ENCODE results near the gene CTNND1.
"Not testable (repeated sequence)": the region's sequence is repeated elsewhere in the genome, so short reads cannot be mapped to it uniquely, and the experiment has no call there.

CTNND1 gene

DNA sequence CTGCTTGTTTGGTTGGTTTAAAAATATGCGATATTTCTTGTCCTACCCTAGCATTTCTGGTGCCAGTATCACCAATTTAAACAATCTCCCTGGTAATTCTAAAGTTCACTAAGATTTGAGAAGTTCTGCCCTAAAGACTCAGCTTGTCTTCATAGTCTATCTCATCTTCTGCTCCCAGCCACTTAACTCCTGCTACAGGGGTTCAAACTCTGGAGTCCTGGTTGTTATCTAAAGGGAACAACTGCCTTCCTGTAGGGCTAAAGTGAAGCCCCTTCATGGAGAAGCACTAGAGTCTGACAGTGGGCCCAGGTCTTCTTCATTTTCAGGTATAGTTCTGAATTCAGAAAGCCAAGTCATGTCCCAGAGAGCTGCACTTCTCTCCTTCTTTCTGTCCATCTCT lies 73.2 kb downstream of the CTNND1 start:
- DNase-seq (ENCODE audit: insufficient read length, low spot score) (no peak), FAIRE-seq (no peak)
- TF ChIP-seq POLR2AphosphoS5 (IDR thresholded peaks at IDR 0.05; ENCODE audit: low read depth, low read length) (no peak), POU2F2 (IDR thresholded peaks at IDR 0.05; ENCODE audit: low read depth, low read length) (no peak), POLR2A (IDR thresholded peaks at IDR 0.05; ENCODE audit: low read depth, low read length) (no peak), SPI1 (IDR thresholded peaks at IDR 0.05; ENCODE audit: low read depth, low read length) (no peak), PAX5 (IDR thresholded peaks at IDR 0.05; ENCODE audit: insufficient read depth, low read length, severe bottlenecking) (no peak), TAF1 (IDR thresholded peaks at IDR 0.05; ENCODE audit: low read depth, low read length) (no peak)

DNA sequence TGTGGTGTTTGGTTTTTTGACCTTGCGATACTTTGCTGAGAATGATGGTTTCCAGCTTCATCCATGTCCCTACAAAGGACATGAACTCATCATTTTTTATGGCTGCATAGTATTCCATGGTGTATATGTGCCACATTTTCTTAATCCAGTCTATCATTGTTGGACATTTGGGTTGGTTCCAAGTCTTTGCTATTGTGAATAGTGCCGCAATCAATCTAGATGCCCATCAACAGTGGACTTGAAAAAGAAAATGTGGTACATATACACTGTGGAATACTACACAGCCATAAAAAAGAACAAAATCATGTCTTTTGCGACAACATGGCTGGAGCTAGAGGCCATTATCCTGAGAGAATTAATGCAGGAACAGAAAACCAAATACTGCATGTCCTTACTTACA lies 77.0 kb downstream of the CTNND1 start:
- DNase-seq (ENCODE audit: insufficient read length, low spot score); FAIRE-seq: not testable (repeated sequence)

DNA sequence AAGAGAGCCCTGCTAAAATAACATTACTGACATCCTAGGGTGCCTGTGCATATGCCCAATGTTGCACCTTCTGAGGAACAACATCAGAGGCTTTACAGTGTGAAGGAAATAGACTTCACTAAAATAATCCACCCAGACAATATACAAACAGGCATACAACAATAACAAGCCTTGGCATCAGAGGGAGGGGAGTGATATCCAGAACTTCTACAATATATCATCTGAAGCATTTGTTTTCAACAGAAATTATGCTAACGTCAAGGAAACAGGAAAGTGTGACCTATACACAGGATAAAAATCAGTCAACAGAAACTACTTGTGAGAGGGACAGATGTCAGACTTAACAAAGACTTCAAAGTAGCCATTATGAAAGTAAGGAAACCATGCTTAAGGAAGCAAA lies 81.3 kb downstream of the CTNND1 start:
- DNase-seq (ENCODE audit: insufficient read length, low spot score) (no peak), FAIRE-seq (no peak)
- TF ChIP-seq SPI1 (IDR thresholded peaks at IDR 0.05; ENCODE audit: low read depth, low read length) (no peak), POU2F2 (IDR thresholded peaks at IDR 0.05; ENCODE audit: low read depth, low read length) (no peak), PAX5 (IDR thresholded peaks at IDR 0.05; ENCODE audit: insufficient read depth, low read length, severe bottlenecking) (no peak), TAF1 (IDR thresholded peaks at IDR 0.05; ENCODE audit: low read depth, low read length) (no peak), POLR2A (IDR thresholded peaks at IDR 0.05; ENCODE audit: low read depth, low read length) (no peak), POLR2AphosphoS5 (IDR thresholded peaks at IDR 0.05; ENCODE audit: low read depth, low read length) (no peak)

DNA sequence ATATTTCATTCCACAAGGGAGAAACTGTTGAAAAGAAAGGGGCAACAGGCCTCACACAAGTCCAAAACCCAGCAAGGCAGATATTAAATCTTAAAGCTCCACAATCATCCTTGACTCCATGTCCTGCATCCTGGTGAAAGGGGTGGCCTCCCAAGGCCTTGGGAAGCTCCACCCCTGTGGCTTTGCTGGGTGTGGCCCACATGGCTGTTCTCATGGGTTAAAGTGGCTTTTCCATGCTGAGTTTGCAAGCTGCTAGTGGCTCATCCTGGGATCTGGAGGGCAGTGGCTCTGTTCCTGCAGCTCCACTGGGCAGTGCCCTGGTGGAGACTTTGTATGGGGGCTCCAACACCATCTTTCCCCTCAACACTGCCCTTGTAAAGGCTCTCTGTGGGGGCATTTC lies 106.4 kb downstream of the CTNND1 start:
- FAIRE-seq (no peak), DNase-seq (ENCODE audit: insufficient read length, low spot score) (no peak)
- TF ChIP-seq TAF1 (IDR thresholded peaks at IDR 0.05; ENCODE audit: low read depth, low read length) (no peak), SPI1 (IDR thresholded peaks at IDR 0.05; ENCODE audit: low read depth, low read length) (no peak), POLR2A (IDR thresholded peaks at IDR 0.05; ENCODE audit: low read depth, low read length) (no peak), POLR2AphosphoS5 (IDR thresholded peaks at IDR 0.05; ENCODE audit: low read depth, low read length) (no peak), PAX5 (IDR thresholded peaks at IDR 0.05; ENCODE audit: insufficient read depth, low read length, severe bottlenecking) (no peak), POU2F2 (IDR thresholded peaks at IDR 0.05; ENCODE audit: low read depth, low read length) (no peak)

DNA sequence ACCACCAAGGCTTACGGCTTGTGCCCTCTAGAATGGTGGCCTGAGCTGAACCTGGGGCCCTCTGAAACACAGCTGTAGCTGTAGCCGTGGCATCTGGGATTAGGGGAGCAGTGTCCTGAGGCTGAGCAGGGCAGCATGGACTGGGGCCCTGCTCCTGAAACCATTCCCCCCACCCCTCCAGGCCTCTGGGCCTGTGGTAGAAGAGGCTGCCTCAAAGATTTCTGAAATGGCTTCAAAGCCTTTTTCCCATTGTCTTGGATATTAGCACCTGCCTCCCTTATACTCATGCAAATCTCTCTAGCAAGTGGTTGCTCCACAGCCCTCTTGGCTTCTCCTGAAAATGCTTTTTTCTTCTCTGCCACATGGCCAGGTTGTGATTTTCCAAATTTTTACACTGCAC lies 106.9 kb downstream of the CTNND1 start:
- no peak for FAIRE-seq
- TF ChIP-seq POLR2A (IDR thresholded peaks at IDR 0.05; ENCODE audit: low read depth, low read length) = no peak
- no peak for TF ChIP-seq TAF1 (IDR thresholded peaks at IDR 0.05; ENCODE audit: low read depth, low read length)
- no peak for TF ChIP-seq POU2F2 (IDR thresholded peaks at IDR 0.05; ENCODE audit: low read depth, low read length)
- TF ChIP-seq POLR2AphosphoS5 (IDR thresholded peaks at IDR 0.05; ENCODE audit: low read depth, low read length) = no peak
- DNase-seq (ENCODE audit: insufficient read length, low spot score) = no peak
